Neural cell (in vitro differentiated cells): ENCODE data around the gene GRK1. TPM values are rescaled to one million over a fixed set of nuclear protein-coding genes. Genes with fewer than 3 reads are reported as not detected.

Experiments
- H2AFZ ChIP-seq: fragments of 200-600, 300-800 bp; sonication (generic), shearing (Covaris generic); 2 replicates; pipeline ENCODE4 v1.6.0; 2014; ENCODE audit warnings: low read depth, mild to moderate bottlenecking, antibody characterized with exemption, low read length, moderate library complexity
- H3F3A ChIP-seq: fragments of 200-600 bp; shearing (Covaris generic); 2 replicates; pipeline ENCODE4 v1.6.1; 2016; ENCODE audit warnings: mild to moderate bottlenecking, moderate library complexity, mixed read lengths, antibody characterized with exemption, low read length; ENCODE audit not compliant: insufficient read depth, poor library complexity, severe bottlenecking
- H3K27ac ChIP-seq: fragments of 200-600, 300-800 bp; sonication (generic), shearing (Covaris generic); 2 replicates; pipeline ENCODE4 v1.5.1; 2014; ENCODE audit warnings: mild to moderate bottlenecking, low read length, moderate library complexity
- H3K27me3 ChIP-seq: fragments of 300-800, 200-600 bp; sonication (generic), shearing (Covaris generic); 2 replicates; pipeline ENCODE4 v1.6.0; 2014; ENCODE audit warnings: mild to moderate bottlenecking, low read depth, low read length, moderate library complexity; ENCODE audit not compliant: insufficient read depth
- H3K36me3 ChIP-seq: fragments of 300-800, 200-600 bp; sonication (generic), shearing (Covaris generic); 2 replicates; pipeline ENCODE4 v1.5.1; 2014; ENCODE audit warnings: mild to moderate bottlenecking, antibody characterized with exemption, low read length, moderate library complexity; ENCODE audit not compliant: insufficient read depth
- H3K4me2 ChIP-seq: fragments of 300-800, 200-600 bp; sonication (generic), shearing (Covaris generic); 2 replicates; pipeline ENCODE4 v1.6.0; 2014; ENCODE audit warnings: mild to moderate bottlenecking, low read length
- H3K4me3 ChIP-seq: fragments of 300-800, 200-600 bp; sonication (generic), shearing (Covaris generic); 2 replicates; pipeline ENCODE4 v1.5.1; 2014; ENCODE audit warnings: mild to moderate bottlenecking, low read length, moderate library complexity
- H3K79me2 ChIP-seq: fragments of 200-600 bp; shearing (Covaris generic); replicated peaks from 2 replicates; pipeline ENCODE4 v1.6.0; 2014; ENCODE audit warnings: mild to moderate bottlenecking, low read length, moderate library complexity; ENCODE audit not compliant: insufficient read depth
- H3K9ac ChIP-seq: fragments of 300-800, 200-600 bp; sonication (generic), shearing (Covaris generic); 2 replicates; pipeline ENCODE4 v1.6.1; 2016; ENCODE audit warnings: mild to moderate bottlenecking, low read length, mixed read lengths
- H3K9me2 ChIP-seq: fragments of 200-600 bp; shearing (Covaris generic); 2 replicates; pipeline ENCODE4 v1.6.1; 2016; ENCODE audit warnings: mild to moderate bottlenecking, low read length, mixed read lengths; ENCODE audit not compliant: insufficient read depth
- H3K9me3 ChIP-seq: fragments of 200-600, 300-800 bp; sonication (generic), shearing (Covaris generic); 2 replicates; pipeline ENCODE4 v1.6.1; 2016; ENCODE audit warnings: mild to moderate bottlenecking, mixed run types, low read length, moderate library complexity, mixed read lengths
- H4K20me1 ChIP-seq: fragments of 200-600 bp; shearing (Covaris generic); 2 replicates; pipeline ENCODE4 v1.6.1; 2016; ENCODE audit warnings: mild to moderate bottlenecking, mixed run types; ENCODE audit not compliant: insufficient read depth
- CTCF ChIP-seq: fragments of 450-650 bp; IDR thresholded peaks from 2 replicates; pipeline ENCODE4 v1.5.1; 2014; ENCODE audit warnings: antibody characterized with exemption, mild to moderate bottlenecking, moderate library complexity; ENCODE audit not compliant: poor library complexity, severe bottlenecking
- EP300 ChIP-seq: fragments of 450-650 bp; conservative IDR thresholded peaks from 2 replicates; pipeline ENCODE4 v1.6.1; 2014; ENCODE audit warnings: antibody characterized with exemption, mild to moderate bottlenecking, moderate library complexity; ENCODE audit not compliant: poor library complexity, severe bottlenecking
- EZH2 ChIP-seq: fragments of 200-600, 300-800 bp; shearing (Covaris generic), sonication (generic); IDR thresholded peaks from 2 replicates; pipeline ENCODE4 v1.6.1; 2014; ENCODE audit warnings: antibody characterized with exemption, low read length, borderline replicate concordance, mild to moderate bottlenecking; ENCODE audit not compliant: insufficient read depth, poor library complexity, severe bottlenecking
- MXI1 ChIP-seq: fragments of 450-650 bp; conservative IDR thresholded peaks from 2 replicates; pipeline ENCODE4 v1.6.1; 2014; ENCODE audit warnings: antibody characterized with exemption, mild to moderate bottlenecking; ENCODE audit not compliant: poor library complexity, severe bottlenecking
- POLR2AphosphoS5 ChIP-seq: IDR thresholded peaks from 2 replicates; pipeline ENCODE4 v1.6.1; 2012
- RAD21 ChIP-seq: fragments of 450-650 bp; conservative IDR thresholded peaks from 2 replicates; pipeline ENCODE4 v1.6.1; 2014; ENCODE audit warnings: antibody characterized with exemption, mild to moderate bottlenecking, moderate library complexity
- REST ChIP-seq: IDR thresholded peaks from 2 replicates; pipeline ENCODE4 v1.6.1; 2012; ENCODE audit warnings: borderline replicate concordance
- SMC3 ChIP-seq: fragments of 450-650 bp; conservative IDR thresholded peaks from 2 replicates; pipeline ENCODE4 v1.6.1; 2014; ENCODE audit warnings: antibody characterized with exemption, mild to moderate bottlenecking, moderate library complexity; ENCODE audit not compliant: poor library complexity
- TAF1 ChIP-seq: IDR thresholded peaks from 2 replicates; pipeline ENCODE4 v1.6.1; 2012; ENCODE audit warnings: low read depth
- polyA plus RNA-seq: library from polyadenylated mRNA; depleted of rRNA; stranded (reverse); fragments of >200 nt; gene quantifications from 2 replicates; pipeline ENCODE4 v1.2.3, GENCODE V29; 2014

The GRK1 gene
- polyA plus RNA-seq, 1 donor from 2014 or later: 0.06 TPM

- Histone ChIP-seq H3K4me3 (no peak overlapping the region), H3K27ac (no peak overlapping the region), H3K27me3 (no peaks in the 10 kb centered on the region), H3K9ac (no peak overlapping the region), H3K9me2 (no peaks in the 10 kb centered on the region), H2AFZ (no peak overlapping the region), H3K4me2 (no peak overlapping the region), H3F3A (no peaks in the 10 kb centered on the region), H3K79me2 (no peaks in the 10 kb centered on the region), H4K20me1 (no peaks in the 10 kb centered on the region), H3K36me3 (no peaks in the 10 kb centered on the region), H3K9me3 (no peaks in the 10 kb centered on the region)
- TF ChIP-seq EP300 (no peak), MXI1 (no peak), SMC3 (no peak), CTCF (no peak), REST (no peak), POLR2AphosphoS5 (no peak), RAD21 (no peak), EZH2 (no peak), TAF1 (no peak)
Measured at GRCh38 chr13:113647351-113648215, 19.4 kb upstream of the GRK1 start.

- Histone ChIP-seq H3K27me3 (no peaks in the 10 kb centered on the region), H3F3A (no peaks in the 10 kb centered on the region), H3K9me3 (no peaks in the 10 kb centered on the region), H3K36me3 (no peaks in the 10 kb centered on the region), H4K20me1 (no peaks in the 10 kb centered on the region), H3K9me2 (no peaks in the 10 kb centered on the region), H3K9ac (no peak overlapping the region), H2AFZ (no peak overlapping the region), H3K4me3 (no peak overlapping the region), H3K27ac (no peak overlapping the region), H3K79me2 (no peaks in the 10 kb centered on the region), H3K4me2 (no peak overlapping the region)
- TF ChIP-seq TAF1 (no peak), EP300 (no peak), CTCF (no peak), SMC3 (no peak), MXI1 (no peak), POLR2AphosphoS5 (no peak), EZH2 (no peak), RAD21 (no peak), REST (no peak)
Measured at GRCh38 chr13:113648216-113648610, 18.8 kb upstream of the GRK1 start.
